HTERT RPE-1 (cell line): ENCODE results near the gene TNK2.
"Not testable (repeated sequence)": the region's sequence is repeated elsewhere in the genome, so short reads cannot be mapped to it uniquely, and the experiment has no call there.

Experiments used
- in situ Hi-C: fragments of 300-500 bp; cut with MboI; formaldehyde crosslinking; loops from 4 replicates; pipeline ENCODE4 v1.14.3; 2020; ENCODE audit warnings: low sequenced_read_pairs

TNK2 gene

DNA sequence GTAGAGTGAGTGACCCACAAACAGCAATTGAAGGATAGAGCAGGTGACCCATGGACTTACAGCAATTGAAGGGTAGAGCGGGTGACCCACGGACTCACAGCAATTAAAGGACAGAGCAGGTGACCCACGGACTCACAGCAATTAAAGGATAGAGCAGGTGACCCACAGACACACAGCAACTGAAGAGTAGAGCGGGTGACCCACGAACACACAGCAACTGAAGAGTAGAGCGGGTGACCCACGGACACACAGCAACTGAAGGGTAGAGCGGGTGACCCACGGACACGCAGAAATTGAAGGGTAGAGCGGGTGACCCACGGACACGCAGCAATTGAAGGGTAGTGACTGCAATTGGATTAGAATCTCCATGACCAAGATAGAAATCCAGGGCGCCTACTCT is 9.8 kb upstream of the TNK2 start:
- in situ Hi-C loops = no loop called here

DNA sequence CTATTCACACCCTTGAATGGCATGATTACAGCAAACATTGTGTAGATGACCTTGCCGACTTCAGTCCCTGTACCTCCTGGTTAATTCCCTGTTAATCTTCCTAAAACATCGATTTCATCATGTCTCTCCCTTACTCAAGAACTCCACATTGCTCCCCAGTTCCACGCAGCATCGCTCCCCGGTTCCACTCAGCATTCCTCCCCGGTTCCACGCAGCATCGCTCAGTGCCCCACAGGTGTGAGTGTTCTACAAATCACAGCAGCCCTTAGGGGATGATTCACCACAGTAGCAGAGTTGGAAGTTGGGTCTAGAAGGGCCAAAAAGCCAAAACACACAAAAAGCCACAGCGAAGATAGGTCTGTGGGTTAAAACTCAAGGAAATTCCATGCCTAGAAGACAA is 8.6 kb upstream of the TNK2 start:
- in situ Hi-C loops = no loop called here

DNA sequence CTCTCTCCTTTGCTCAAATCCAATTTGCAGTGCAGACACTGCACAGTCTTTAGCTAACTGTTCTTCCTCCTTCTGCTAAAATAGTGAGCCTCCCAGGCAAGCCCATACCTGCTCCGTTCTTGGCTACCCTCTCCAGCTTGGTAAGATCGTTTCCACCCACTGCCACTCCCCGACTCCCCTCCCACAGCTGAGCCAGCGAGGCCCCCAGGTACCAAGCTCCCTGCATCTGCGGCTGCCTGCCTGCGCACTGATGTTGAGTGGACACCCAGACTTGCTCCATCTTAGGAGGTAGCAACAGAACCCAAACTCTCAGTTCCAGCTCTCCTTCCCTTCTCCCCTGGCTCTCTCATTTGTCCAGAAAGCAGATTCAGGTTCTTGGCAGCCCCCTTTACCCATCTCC is 7.9 kb upstream of the TNK2 start:
- in situ Hi-C loops = no loop called here

DNA sequence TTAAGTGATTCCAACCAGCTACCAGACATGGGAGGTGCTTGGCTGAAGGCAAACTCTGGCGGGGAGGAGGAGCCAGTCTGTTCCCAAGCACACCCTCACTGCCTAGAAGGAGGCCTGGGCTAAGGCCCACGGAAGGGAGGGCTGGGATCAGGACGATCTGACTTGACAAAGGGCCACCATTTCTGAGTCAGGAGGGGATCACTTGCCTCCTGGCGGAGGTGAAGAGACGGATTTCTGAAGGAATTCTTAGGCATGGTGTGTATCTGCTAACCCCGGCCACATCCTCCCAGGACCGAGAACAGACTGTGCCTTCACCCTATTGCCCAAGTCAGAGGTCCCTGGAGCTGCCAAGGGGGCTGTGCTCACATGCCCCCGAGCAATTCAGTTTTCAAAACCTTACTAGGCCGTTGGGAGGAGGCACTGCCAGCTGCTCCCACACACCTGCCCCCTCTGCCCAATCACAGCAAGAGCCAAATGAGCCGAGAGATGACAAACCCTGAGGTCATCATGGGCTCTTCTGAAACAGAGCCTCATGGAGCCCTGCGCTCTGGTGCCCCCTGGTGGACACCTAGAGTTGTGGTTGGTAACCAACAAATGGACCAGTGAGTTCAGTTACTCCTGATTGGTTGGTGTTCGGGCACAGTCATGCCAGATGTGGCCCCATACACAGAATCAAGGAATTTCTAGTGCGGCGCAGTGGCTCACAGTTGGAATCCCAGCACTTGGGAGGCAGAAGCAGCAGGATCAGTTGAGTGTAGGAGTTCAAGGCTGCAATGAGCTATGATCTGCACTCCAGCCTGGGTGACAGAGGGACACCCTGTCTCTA is 6.5 kb upstream of the TNK2 start:
- in situ Hi-C loops = no loop called here

DNA sequence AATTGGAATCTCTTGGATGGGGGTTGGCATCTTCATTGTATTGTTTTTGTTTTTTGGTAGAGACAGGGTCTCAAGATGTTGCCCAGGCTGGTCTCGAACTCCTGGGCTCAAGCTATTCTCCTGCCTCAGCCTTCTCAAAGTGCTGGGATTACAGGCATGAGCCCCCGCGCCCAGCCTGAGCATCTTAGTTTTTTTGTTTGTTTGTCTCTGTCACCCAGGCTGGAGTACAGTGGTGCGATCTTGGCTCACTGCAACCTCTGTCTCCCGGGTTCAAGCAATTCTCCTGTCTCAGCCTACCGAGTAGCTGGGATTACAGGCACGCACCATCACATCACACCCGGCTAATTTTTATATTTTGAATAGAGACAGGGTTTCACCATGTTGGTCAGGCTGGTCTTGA is 5.8 kb upstream of the TNK2 start:
- in situ Hi-C loops = not testable (repeated sequence)

DNA sequence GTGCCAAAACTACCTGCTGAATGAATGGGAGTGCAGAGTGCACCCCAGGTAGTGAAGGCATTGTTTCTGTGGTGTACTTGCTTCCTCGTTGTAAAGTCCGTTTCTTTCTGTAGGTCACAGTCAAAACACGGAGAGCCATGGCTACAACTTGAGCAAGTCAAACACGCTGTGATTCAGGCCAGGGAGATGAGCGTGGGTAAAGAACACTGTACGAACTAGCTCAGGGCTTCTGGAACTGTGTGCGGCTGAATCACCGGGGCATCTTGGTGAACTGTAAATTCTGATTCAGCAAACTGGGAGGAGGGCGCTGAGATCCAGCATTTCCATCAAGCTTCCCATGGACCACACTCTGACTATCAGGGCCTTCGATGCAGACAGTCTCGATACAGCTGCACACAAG is 5.0 kb upstream of the TNK2 start:
- in situ Hi-C loops = no loop called here

DNA sequence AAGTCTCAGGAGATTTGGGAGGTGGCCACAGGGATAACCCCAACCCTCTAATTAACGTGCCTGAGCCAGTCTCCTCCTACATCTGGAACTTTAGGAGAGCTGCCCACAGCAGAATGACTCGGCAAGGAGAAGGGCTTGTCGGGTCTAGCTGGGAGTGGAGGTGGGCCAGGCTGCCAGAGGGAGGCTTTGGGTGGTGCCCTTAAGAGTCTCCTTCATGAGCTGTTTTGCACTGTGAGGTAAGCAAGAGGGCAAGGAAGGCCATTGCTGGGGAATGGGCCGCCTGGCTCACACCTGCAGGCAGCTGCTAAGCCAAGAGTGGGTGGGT is 3.6 kb upstream of the TNK2 start:
- in situ Hi-C loops = no loop called here

DNA sequence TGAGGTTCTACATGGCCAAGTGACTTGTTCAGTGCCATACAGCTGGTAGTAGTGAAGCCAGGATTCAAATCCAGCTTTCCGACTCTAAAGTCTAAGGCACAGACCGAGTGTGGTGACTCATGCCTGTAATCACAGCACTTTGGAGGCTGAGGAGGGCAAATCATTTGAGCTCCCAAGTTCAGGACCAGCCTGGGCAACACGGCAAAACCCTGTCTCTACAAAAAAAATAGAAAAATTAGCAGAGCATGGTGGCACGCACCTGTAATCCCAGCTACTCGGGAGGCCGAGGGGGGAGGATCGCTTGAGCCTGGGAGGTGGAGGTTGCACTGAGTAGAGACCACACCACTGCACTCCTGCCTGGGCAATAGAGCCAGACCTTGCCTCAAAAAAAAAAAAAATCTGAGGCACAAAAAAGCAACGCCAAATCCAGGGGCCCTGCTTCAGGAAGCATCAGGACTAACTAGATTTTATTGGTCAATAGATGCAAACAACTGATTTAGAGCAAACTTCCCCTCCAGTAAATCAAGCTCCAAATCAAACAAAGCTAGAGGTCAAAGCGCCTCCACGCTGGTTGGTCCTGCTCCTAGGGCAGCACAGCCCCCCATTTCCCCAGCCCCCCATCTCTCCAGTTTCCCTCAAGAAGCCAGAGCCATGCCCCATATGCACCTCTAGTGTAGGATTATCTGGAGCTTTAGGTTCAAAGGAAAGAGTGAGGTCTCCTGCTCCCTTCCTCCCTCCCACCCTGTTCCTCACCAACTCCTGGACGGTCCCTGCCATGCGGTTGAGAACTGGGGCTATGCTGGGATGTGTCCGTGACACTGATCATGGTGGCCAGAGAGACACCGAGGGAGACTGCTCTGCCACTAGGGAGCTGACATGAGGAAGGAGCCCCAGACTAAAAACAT is 2.9 kb upstream of the TNK2 start:
- in situ Hi-C loops = no loop called here

DNA sequence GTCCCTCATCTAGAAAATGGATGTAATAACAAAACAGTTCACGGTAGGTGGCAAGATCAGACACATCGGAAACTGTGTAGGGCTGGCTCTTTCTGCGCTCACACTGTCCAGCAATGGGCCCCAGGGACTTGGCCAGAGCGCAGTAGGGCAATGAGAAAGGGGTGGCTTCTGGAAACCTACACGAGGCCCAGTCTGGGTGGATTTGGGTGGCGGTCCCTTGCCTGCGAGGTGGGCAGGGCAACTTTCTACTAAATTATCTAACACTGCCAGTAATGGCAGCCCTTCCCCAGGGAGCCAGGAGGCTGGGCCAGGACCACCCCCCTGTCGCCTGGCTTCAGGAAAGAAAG is 2.1 kb upstream of the TNK2 start:
- in situ Hi-C loops = no loop called here

DNA sequence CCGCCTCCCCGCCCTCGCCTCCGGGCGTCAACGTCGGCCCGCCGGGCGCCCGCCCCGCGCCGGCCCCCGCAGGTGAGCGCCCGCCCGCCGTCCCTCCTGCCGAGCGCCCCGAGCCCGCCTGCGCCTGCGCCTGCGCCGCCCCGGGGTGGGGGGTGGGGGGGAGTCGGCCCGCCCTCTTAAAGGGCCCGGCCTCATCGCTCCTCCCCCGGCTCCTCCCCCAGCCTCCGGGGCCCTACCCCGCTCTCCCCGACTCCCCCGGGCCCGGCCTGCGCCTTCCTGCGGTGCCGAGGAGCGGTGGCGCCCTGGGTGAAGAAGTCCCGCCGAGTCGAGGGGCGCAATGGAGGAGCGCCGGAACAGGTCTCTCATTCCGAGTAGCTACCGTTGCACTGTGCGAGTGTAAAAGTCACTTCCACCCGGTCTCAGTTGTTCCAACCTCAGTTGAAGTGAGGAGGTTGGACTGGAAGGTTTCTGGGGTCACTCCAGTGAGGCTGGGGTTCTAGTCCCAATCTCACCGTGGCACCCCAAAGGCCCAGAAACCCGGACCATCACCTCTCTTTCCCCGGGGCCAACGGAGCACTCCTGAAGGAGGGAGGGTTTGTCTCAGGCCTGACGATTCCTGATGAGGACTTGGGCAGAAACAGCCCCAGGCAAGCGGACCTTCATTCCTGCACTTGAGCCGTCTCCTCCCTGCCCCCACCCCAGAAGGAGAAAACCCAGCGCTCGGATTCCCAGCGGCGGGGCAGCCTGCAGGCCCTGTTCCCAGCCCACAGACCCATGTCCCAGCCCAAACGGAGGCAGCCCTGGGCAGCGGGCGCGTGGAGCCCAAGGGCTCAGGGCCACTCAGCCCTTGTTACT is 1.5 kb upstream of the TNK2 start:
- in situ Hi-C loops = no loop called here

DNA sequence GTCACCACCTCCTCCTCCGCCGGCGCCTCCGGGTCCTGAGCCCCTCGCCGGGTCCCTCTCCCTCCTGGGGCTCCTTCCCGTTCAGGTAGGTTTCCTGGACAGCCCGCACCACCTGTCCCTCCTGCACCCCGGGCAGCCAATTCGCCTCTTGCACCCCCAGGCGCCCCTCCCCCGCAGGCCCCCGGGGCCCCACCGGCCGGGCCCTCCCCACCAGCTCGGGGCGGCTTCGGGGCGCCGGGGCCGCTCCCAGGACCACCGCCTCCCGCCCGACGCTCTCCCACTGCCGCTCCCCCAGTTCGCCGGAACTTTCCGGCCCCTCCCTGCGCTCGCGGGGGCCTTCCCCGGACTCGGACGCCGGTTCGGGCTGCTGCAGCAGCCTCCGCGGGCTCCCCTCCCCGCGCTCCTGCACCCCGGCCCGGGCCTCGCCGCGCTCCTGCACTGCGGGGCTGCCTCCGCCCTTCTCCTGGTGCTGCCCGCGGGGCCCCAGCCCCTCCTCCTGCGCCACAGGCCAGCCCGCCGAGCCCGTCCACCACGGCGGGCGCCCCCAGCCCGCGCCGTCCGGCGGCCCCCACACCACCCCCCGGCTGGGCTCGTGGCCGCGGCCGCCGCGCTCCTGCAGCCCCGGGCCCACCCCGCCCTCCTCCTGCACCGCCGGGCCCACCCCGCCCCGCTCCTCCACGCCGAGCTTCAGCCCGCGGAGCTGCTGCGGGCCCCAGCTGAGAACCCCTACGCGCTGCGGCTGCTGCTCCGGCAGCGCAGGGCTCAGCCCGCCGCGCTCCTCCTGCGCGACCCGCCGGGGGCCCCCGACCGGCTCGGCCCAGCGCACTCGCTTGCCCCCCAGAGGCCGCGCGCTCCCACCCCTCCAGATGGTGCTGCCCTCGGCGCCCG is 587 bp upstream of the TNK2 start:
- in situ Hi-C loops = no loop called here

DNA sequence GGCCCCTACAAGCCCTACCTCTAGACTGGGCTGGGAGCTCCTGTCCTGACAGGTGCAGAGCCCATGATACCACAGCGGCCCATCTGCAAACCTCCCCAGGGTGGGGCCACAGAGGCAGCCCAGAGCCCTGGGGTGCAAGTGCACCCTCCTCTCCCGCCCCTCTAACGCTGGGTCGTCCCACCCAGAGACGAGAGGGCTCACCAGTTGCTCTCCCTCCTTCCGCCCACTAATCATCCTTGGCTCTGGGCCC is 742 bp downstream of the TNK2 start:
- in situ Hi-C loops = no loop called here

DNA sequence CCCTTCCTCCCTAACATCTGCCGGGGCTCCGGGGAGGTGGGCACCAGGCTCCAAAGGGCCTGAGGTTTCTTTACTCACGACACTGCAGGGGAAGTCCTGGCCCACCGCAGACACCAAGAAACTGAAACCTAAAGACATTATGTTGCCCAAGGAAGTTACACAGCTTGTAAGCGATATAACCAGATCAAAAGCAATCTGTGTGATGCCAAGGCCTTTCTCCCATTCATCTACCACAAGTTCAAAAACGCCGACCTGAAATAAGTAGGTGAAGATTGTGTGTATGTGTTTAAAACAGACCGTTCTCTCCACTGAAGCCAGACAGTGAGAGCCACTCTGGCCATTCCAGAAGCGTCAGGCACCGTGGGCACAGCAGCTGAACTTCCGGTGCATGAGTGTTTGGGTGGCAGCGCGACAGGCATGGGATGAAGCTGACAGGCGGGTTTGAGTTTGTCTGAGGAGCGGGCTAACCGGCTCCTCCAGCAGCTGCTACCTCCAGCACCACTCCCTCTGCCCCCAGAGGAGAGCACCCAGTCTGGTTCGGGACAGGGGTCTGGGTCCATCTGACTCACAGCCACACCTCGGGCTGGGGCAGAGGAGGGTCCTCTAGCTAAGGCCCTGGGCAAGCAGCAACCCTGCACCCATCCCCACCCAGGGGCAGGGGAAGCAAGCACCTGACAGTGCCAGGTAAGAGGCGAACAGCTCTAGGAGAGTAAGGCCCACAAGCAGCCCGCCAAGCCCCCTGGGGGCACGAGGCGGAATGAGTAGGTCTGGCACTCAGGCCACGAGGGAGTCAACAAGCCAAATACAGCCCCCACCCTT is 1.3 kb downstream of the TNK2 start:
- in situ Hi-C loops = no loop called here

DNA sequence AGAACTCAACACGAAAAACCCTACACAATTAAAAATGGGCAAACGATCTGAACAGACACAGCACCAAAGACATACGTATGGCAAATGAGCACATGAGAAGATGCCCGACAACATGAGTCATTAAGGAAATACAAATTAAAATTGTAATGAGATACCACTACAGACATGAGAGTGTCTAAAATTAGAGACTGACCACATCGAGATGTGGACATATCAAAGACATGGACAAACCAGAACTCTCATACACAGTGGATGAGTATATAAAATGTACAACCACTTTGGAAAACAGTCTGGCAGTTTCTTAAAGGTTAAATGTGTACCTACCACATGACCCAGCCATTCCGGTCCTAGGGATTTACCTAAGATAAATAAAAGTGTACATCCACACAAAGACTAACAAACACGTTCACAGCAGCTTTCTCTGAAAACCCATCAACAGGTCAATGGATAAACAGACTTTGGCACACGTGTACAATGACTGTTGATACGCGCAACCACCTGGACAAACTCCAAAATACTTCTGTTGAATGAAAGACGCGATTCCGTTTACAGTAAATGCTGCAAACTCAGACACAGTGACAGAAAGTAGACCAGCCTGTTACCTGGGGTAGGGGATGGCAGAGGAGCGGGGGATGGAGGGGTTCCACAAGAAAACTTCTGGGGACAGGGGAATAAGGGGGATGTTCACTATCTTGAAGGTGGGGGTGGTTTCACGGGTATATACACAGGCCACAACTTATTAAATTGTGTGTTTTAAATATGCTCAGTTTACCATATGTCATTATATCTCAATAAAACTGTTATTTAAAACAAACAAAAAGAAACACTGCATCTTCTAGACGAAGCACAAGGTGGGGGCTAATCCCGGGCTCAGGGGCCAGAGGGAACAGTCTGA is 2.1 kb downstream of the TNK2 start:
- in situ Hi-C loops = no loop called here

DNA sequence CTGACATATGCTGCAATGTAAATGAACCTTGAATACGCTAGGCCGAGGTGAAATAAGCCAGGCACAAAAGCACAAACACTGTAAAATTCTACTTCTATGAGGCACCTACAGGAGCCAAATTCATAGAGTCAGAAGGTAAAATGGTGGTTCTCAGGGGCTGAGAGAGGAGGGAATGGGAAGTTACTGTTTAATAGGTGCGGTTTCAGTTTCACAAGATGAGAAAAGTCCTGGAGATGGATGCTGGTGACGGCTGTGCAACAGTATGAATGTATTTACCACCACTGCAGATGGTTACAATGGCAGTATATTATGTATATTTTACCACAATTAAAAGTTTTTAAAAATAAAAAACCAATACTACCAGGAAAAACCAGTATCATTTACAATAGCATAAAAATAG is 4.0 kb downstream of the TNK2 start:
- in situ Hi-C loops = no loop called here

DNA sequence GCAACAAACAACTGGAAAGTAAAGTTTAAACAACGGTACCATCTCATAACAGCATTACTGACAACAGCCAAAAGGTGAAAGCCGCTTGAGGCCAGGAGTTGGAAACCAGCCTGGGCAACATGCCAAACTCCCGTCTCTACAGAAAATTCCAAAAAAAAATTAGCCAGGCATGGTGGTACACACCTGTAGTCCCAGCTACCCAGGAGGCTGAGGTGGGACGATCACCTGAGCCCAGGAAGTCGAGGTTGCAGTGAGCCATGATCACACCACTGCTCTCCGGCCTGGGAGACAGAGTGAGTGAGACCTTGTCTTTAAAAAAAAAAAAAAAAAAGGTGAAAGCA is 4.4 kb downstream of the TNK2 start:
- in situ Hi-C loops = no loop called here

DNA sequence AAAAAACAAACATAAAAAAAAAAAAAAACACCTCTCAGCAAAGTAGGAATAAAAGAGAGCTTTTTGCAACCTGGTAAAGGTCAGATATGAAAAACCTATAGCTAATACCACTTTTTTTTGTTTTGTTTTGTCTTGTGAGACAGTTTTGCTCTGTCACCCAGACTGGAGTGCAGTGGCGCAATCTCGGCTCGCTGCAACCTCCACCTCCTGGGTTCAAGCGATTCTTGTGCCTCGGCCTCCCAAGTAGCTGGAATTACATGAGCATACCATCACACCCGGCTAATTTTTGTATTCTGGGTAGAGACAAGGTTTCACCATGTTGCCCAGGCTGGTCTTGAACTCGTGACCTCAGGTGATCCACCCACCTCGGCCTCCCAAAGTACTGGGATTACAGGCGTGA is 5.7 kb downstream of the TNK2 start:
- in situ Hi-C loops = not testable (repeated sequence)

DNA sequence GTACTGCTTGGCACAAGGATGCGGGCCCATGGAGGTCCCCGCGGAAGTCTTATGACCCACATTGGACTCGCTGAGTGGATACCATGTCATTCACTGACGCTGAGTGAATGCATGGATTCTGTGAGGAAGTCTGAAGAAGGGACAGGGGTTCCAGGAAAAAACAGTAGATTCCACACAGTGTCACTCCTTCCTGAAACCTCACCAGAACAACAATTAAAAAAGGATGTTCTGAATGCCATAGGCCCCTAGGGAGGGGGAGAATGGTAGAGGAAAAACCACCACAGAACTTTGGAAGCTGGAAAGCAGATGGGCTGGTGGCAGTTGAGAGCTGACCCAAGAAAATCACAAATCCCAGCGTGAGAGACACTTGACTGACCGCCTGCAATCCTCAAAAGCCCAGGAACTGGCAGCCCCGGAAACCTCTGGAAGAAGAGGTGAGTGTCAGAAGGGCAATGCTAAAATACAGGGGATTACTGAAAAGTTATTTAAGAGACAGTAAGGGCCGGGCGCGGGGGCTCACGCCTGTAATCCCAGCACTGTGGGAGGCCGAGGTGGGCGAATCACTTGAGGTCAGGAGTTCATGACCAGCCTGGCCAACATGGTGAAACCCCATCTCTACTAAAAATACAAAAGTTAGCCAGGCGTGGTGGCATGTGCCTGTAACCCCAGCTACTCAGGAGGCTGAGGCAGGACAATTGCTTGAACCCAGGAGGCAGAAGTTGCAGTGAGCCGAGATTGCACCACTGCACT is 6.3 kb downstream of the TNK2 start:
- in situ Hi-C loops = not testable (repeated sequence)
